OCI-M2 (cell line): ENCODE measurements around the gene HS6ST3.
A peak's percentile ranks its signal among the peaks of the same experiment; 100 is the strongest.
"Not testable (repeated sequence)": the region's sequence is repeated elsewhere in the genome, so short reads cannot be mapped to it uniquely, and the experiment has no call there.

ENCODE experiments used
- DNase-seq: peaks from one replicate; lab custom pipeline; 2025; ENCODE audit not compliant: unreplicated experiment; lab: John Stamatoyannopoulos, UW

The HS6ST3 gene

GRCh38 chr13:96089749-96090239 is at the start of gene HS6ST3:
Gene HS6ST3 (plus strand): TSS chr13:96090107.
- no peak for DNase-seq

GRCh38 chr13:96041326-96042110 is 48.4 kb upstream of the HS6ST3 start:
- DNase-seq, result no peak

- DNase-seq, result no peak
Observed at GRCh38 chr13:96044238-96044637, 45.7 kb upstream of the HS6ST3 start.

DNA sequence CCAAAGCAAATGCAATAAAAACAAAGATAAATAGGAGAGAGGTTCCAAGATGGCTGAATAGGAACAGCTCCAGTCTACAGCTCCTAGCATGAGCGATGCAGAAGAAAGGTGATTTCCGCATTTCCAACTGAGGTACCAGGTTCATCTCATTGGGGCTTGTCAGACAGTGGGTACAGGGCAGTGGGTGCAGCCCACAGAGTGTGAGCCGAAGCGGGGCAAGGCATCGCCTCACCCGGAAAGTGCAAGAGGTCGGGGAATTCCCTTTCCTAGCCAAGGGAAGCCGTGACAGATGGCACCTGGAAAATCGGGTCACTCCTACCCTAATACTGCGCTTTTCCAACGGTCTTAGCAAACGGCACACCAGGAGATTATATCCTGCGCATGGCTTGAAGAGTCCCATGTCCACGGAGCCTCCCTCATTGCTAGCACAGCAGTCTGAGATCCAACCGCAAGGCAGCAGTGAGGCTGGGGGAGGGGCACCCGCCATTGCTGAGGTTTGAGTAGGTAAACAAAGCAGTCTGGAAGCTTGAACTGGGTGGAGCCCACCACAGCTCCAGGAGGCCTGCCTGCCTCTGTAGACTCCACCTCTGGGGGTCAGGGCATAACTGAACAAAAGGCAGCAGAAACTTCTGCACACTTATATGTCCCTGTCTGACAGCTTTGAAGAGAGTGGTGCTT is 43.3 kb upstream of the HS6ST3 start:
- DNase-seq, result not testable (repeated sequence)

DNA sequence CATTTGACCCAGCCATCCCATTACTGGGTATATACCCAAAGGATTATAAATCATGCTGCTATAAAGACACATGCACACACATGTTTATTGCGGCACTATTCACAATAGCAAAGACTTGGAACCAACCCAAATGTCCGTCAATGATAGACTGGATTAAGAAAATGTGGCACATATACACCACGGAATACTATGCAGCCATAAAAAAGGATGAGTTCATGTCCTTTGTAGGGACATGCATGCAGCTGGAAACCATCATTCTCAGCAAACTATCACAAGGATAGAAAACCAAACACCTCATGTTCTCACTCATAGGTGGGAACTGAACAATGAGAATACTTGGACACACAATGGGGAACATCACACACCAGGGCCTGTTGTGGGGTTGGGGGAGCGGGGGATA is 39.0 kb upstream of the HS6ST3 start:
- DNase-seq, result not testable (repeated sequence)

GRCh38 chr13:96051491-96051890 is 38.4 kb upstream of the HS6ST3 start:
- DNase-seq, result not testable (repeated sequence)

- DNase-seq, result not testable (repeated sequence)
Observed at GRCh38 chr13:96051946-96052345, 38.0 kb upstream of the HS6ST3 start.

GRCh38 chr13:96052656-96053002 is 37.3 kb upstream of the HS6ST3 start:
- DNase-seq, result no peak

GRCh38 chr13:96053003-96053703 is 36.8 kb upstream of the HS6ST3 start, which contains the start of gene UGGT2:
Gene UGGT2 (minus strand): TSS chr13:96053401. CDS start chr13:96053312, 89 bp downstream.
- DNase-seq, result peak; percentile 46

DNA sequence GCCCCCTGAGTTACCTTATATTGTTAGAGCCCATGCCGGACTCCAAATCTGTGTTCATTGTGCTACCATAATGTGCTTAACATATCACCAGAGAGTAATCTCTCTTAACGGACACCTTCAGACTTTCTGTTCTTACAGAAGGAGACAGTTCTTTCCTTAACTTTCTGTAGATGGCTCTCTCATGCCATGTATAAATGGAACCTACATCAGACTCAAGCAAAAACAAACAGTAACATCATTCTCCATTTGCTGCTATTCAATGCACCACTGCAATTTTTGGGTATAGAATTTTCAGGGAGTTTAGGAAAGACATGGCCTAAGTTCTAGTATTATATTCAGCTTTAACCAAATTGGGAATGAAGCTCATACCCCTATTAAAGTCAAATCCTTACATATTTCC is 24.1 kb upstream of the HS6ST3 start:
- no peak for DNase-seq

GRCh38 chr13:96068729-96069128 is 21.2 kb upstream of the HS6ST3 start:
- no peak for DNase-seq

DNA sequence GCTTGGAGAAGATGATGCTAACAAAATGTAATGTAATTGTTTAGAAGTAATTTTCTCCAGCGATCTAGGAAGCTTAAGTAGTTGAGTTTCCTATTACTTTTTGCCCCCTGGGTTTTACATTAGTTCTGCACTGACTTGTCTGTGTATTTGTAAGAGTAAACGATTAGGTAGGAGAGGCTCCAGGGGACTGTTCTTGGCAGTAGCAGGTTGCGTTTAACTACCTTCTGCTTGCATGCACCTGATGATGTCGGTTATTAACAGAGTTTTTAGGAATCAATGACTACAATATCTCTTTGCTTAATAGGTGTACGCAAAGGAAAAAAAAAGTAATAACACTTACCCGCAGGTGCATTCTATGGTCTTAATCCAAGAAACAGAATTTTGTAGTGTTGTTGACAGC is 18.4 kb upstream of the HS6ST3 start:
- DNase-seq, result no peak

DNA sequence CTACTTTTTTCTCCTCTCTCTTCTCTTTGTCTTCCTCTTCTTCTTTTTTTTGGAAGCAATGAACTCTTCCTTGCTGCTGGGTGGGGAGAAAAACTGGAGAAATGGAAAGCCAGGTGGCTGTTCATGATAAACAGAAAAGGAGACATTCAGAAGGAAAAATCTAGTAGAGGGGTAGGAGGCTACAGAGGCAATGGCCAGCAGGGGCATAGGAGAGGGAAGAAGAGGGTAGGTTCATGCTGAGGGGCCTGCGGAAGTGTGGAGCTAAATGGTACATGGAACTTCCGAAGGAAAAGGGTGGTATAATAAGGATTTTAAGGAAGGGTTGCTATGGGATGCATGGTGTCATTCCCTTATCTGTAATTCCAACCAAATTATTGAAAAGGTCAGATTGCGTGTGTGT is 17.5 kb upstream of the HS6ST3 start:
- DNase-seq, result no peak

DNA sequence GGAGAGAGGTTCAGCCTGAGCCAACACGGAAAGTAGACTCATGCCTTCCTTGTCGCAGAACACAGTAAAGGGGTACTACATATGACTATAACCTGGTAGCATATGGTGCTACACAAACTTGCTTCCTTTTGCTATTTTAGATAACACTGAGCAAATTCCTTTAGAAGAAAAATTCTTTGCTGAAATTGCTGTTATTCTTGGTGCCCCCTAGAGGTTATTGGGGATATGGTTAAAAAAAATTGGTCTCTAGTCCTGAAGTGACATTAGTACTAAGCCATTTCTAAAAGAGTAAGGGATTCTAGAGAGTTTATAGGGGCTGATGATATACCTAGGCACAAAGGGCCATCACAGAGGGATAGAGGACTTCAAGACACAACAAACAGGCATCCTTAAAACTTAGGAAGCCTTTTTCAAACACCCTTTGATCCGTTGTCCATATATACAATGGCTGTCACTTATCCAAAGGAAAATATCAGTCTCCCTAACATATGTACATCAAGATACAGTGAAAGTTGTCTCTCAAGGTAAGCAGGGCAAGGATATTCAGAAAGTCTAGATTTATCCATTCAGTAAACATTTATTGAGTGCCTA is 13.9 kb upstream of the HS6ST3 start:
- DNase-seq, result no peak

DNA sequence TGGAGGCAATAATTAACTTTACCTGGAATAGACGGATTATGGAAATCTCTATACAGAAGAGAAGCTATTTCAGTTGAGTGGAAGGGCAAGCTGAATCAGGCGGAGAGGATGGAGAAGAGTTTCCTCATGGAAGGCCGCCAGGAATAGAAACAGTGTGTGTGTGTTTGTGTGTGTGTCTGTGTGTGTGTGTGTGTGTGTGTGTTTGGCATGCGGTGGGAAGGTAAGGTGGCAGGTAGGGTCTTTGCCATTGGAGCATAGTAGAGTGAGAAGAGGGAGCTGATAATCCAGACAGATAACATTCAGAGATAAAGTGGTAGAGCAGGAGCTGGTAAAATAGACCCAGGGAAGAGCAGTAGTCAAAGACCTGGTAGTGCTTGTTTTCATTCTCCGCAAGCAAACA is 9.2 kb upstream of the HS6ST3 start:
- DNase-seq, result no peak

- DNase-seq, result no peak
Observed at GRCh38 chr13:96081888-96082287, 8.0 kb upstream of the HS6ST3 start.

GRCh38 chr13:96082640-96083039 is 7.3 kb upstream of the HS6ST3 start:
- DNase-seq, result no peak

- no peak for DNase-seq
Observed at GRCh38 chr13:96086736-96087135, 3.2 kb upstream of the HS6ST3 start.

DNA sequence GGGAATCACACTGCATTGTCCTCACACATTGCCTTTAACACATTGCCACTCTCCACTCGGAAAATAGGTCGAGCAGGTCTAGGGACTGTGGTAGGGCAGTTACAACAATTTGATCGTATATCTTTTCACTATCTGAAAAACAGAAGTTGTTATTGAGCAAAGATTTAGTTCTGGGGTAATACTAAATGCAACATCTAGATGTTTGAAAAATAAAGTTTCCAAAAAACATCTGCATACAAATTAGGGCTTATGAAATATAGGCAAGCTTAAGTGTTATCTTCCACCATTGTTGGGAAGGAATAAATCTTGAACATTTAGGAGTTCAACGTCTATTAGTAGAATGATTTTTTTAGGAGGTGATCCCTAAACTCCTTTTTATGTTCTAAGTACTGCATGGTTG is 768 bp upstream of the HS6ST3 start:
- DNase-seq, result no peak

GRCh38 chr13:96090240-96091101 is 564 bp downstream of the HS6ST3 start:
- no peak for DNase-seq
